Breast epithelium (tissue), 4 donors: ENCODE data around the gene COL4A2. TPM values are rescaled to one million over a fixed set of nuclear protein-coding genes. Genes with fewer than 3 reads are reported as not detected.

Experiments
- DNase-seq, 2 donors: peaks; one replicate each; pipeline ENCODE4 v3.0.0-alpha.2; 2019; ENCODE audit warnings: low spot score in 2 of 2
- H3K27ac ChIP-seq, 2 donors: fragments of 200-600 bp; sonication (generic) in 1 of 2; one replicate each; pipeline ENCODE4 v1.5.1; 2016 to 2019; ENCODE audit warnings: mild to moderate bottlenecking in 1 of 2
- H3K27me3 ChIP-seq, 2 donors: fragments of 200-600 bp; sonication (generic) in 1 of 2; one replicate each; pipeline versions ENCODE4 v1.5.1 to v1.6.0; 2017 to 2019; ENCODE audit warnings: control low read depth in 1 of 2, mild to moderate bottlenecking in 1 of 2
- H3K36me3 ChIP-seq: fragments of 200-600 bp; one replicate; pipeline ENCODE4 v1.5.1; 2019
- H3K4me1 ChIP-seq, 2 donors: fragments of 200-600 bp; sonication (generic); one replicate each; pipeline ENCODE4 v1.5.1; 2016 to 2019; ENCODE audit warnings: control low read depth in 1 of 2
- H3K4me3 ChIP-seq, 3 donors: fragments of 200-600 bp; sonication (generic); 1 replicate in 2 of 3; 2 replicates in 1 of 3; pipeline ENCODE4 v1.5.1; 2016 to 2019; ENCODE audit warnings: mild to moderate bottlenecking in 3 of 3, moderate library complexity in 2 of 3
- H3K9me3 ChIP-seq, 2 donors: fragments of 200-600 bp; sonication (generic) in 1 of 2; one replicate each; pipeline ENCODE4 v1.5.1; 2016 to 2019; ENCODE audit warnings: control low read depth in 1 of 2
- CTCF ChIP-seq, 3 donors: fragments of 450-650 bp; IDR thresholded peaks; one replicate each; pipeline ENCODE4 v1.5.1; 2016 to 2017; ENCODE audit warnings: antibody characterized with exemption in 3 of 3, mild to moderate bottlenecking in 3 of 3, moderate library complexity in 3 of 3
- POLR2A ChIP-seq: fragments of 450-650 bp; IDR thresholded peaks from one replicate; pipeline ENCODE4 v1.6.1; 2016; ENCODE audit warnings: antibody characterized with exemption, mild to moderate bottlenecking, moderate library complexity
- POLR2AphosphoS5 ChIP-seq, 3 donors: sonication (generic); formaldehyde crosslinking; IDR thresholded peaks; one replicate each; pipeline ENCODE4 v1.6.1; 2017; ENCODE audit warnings: antibody characterized with exemption in 3 of 3
- intact Hi-C: fragments of 100-400 bp; cut with DNase I; formaldehyde crosslinking; loops from one replicate; pipeline ENCODE4 v1.15.1; 2023; ENCODE audit warnings: low total_unique reads
- total RNA-seq, 3 donors: library from RNA; depleted of rRNA; stranded (reverse); fragments of >200 nt; gene quantifications; one replicate each; pipeline ENCODE4 v1.1.0, GENCODE V29; 2016

Gene COL4A2
- total RNA-seq, 3 donors from 2014 or later: 107 to 841 (median 307) TPM

GRCh38 chr13:110425444-110425780, 118.3 kb downstream of the COL4A2 start:
- no peaks in the 10 kb centered on the region for H3K9me3 ChIP-seq
- no peak overlapping the region for H3K4me3 ChIP-seq
- no peaks in the 10 kb centered on the region for H3K36me3 ChIP-seq
- no peaks in the 10 kb centered on the region for H3K4me1 ChIP-seq
- DNase-seq: no peak
- intact Hi-C loops: no loop called here
- no peaks in the 10 kb centered on the region for H3K27me3 ChIP-seq
- TF ChIP-seq CTCF (IDR thresholded peaks at IDR 0.05): no peak
- no peak for TF ChIP-seq POLR2AphosphoS5 (IDR thresholded peaks at IDR 0.05)
- no peak for TF ChIP-seq POLR2A
- no peak overlapping the region for H3K27ac ChIP-seq

GRCh38 chr13:110426735-110427134, 119.7 kb downstream of the COL4A2 start:
- no peaks in the 10 kb centered on the region for H3K27me3 ChIP-seq
- TF ChIP-seq CTCF (IDR thresholded peaks at IDR 0.05): no peak
- TF ChIP-seq POLR2A: no peak
- TF ChIP-seq POLR2AphosphoS5 (IDR thresholded peaks at IDR 0.05): no peak
- no peak for DNase-seq
- H3K36me3 ChIP-seq: no peaks in the 10 kb centered on the region
- H3K4me1 ChIP-seq: no peaks in the 10 kb centered on the region
- H3K9me3 ChIP-seq: no peaks in the 10 kb centered on the region
- H3K4me3 ChIP-seq: no peak overlapping the region
- intact Hi-C loops: no loop called here
- H3K27ac ChIP-seq: no peak overlapping the region

GRCh38 chr13:110428313-110428712, 121.2 kb downstream of the COL4A2 start:
- TF ChIP-seq POLR2AphosphoS5 (IDR thresholded peaks at IDR 0.05) (no peak), CTCF (IDR thresholded peaks at IDR 0.05) (no peak), POLR2A (no peak)
- Histone ChIP-seq H3K27ac (no peak overlapping the region), H3K36me3 (no peaks in the 10 kb centered on the region), H3K4me1 (no peaks in the 10 kb centered on the region), H3K9me3 (no peaks in the 10 kb centered on the region), H3K4me3 (no peak overlapping the region), H3K27me3 (no peaks in the 10 kb centered on the region)
- no peak for DNase-seq
- intact Hi-C loops: no loop called here

- Histone ChIP-seq H3K27me3 (no peaks in the 10 kb centered on the region), H3K36me3 (no peaks in the 10 kb centered on the region), H3K4me3 (no peak overlapping the region), H3K4me1 (no peaks in the 10 kb centered on the region), H3K9me3 (no peaks in the 10 kb centered on the region), H3K27ac (no peak overlapping the region)
- intact Hi-C loops: no loop called here
- DNase-seq: peak in 1 of 2 donors; percentile 9
- TF ChIP-seq CTCF (IDR thresholded peaks at IDR 0.05) (no peak), POLR2AphosphoS5 (IDR thresholded peaks at IDR 0.05) (no peak), POLR2A (no peak)
These were observed 123.6 kb downstream of the COL4A2 start for GRCh38 chr13:110430391-110431336.
